Endothelial cell (in vitro differentiated cells): ENCODE results near the gene GRB7. TPM values are rescaled to one million over a fixed set of nuclear protein-coding genes. Genes with fewer than 3 reads are reported as not detected.

Source experiments
- DNase-seq: peaks from one replicate; pipeline ENCODE4 v3.0.0; 2021; ENCODE audit warnings: low spot score
- H3K27ac Mint-ChIP-seq: one replicate; pipeline ENCODE4 v1.8.0; 2021; ENCODE audit warnings: mixed read lengths, inconsistent platforms; ENCODE audit not compliant: unreplicated experiment
- H3K27me3 Mint-ChIP-seq: one replicate; pipeline ENCODE4 v1.8.0; 2021; ENCODE audit warnings: mild to moderate bottlenecking, moderate library complexity, mixed read lengths, inconsistent platforms; ENCODE audit not compliant: unreplicated experiment
- H3K36me3 Mint-ChIP-seq: one replicate; pipeline ENCODE4 v1.8.0; 2021; ENCODE audit warnings: mild to moderate bottlenecking, low read depth, mixed read lengths, inconsistent platforms; ENCODE audit not compliant: unreplicated experiment
- H3K4me1 Mint-ChIP-seq: one replicate; pipeline ENCODE4 v1.8.0; 2021; ENCODE audit warnings: mild to moderate bottlenecking, mixed read lengths, inconsistent platforms; ENCODE audit not compliant: unreplicated experiment
- H3K4me3 Mint-ChIP-seq: one replicate; pipeline ENCODE4 v1.8.0; 2021; ENCODE audit warnings: mild to moderate bottlenecking, mixed read lengths, inconsistent platforms; ENCODE audit not compliant: unreplicated experiment
- H3K9me3 Mint-ChIP-seq: one replicate; pipeline ENCODE4 v1.8.0; 2021; ENCODE audit warnings: mixed read lengths, inconsistent platforms; ENCODE audit not compliant: unreplicated experiment
- CTCF ChIP-seq: fragments of 200-600 bp; sonication (generic); IDR thresholded peaks from one replicate; pipeline ENCODE4 v1.5.0; 2021; ENCODE audit warnings: antibody characterized with exemption; ENCODE audit not compliant: unreplicated experiment
- total RNA-seq: library from RNA; stranded (reverse); fragmentation: NEBNext Ultra II Directional; extraction: Animal tissue kit (Norgen Biotek cat#: 25700); gene quantifications from one replicate; pipeline ENCODE4 v1.2.1, GENCODE V29; 2021; ENCODE audit not compliant: unreplicated experiment

GRB7 gene
- total RNA-seq, 1 donor from 2014 or later = 1.3 TPM

GRCh38 chr17:39782980-39783379 is 45.2 kb downstream of the GRB7 start:
- no peak overlapping the region for H3K4me3 Mint-ChIP-seq
- no peaks in the 10 kb centered on the region for H3K36me3 Mint-ChIP-seq
- no peaks in the 10 kb centered on the region for H3K9me3 Mint-ChIP-seq
- H3K27me3 Mint-ChIP-seq = no peaks in the 10 kb centered on the region
- H3K4me1 Mint-ChIP-seq = peaks cover 4% of the 10 kb centered on the region
- H3K27ac Mint-ChIP-seq = no peak overlapping the region
- DNase-seq = no peak
- no peak for TF ChIP-seq CTCF

- H3K27ac Mint-ChIP-seq = no peak overlapping the region
- DNase-seq = no peak
- TF ChIP-seq CTCF = no peak
- no peaks in the 10 kb centered on the region for H3K4me1 Mint-ChIP-seq
- H3K4me3 Mint-ChIP-seq = no peak overlapping the region
- no peaks in the 10 kb centered on the region for H3K27me3 Mint-ChIP-seq
- H3K9me3 Mint-ChIP-seq = no peaks in the 10 kb centered on the region
- H3K36me3 Mint-ChIP-seq = no peaks in the 10 kb centered on the region
Observed at GRCh38 chr17:39787041-39787440, 49.3 kb downstream of the GRB7 start.

- Mint-ChIP-seq H3K27ac (no peak overlapping the region), H3K4me1 (no peaks in the 10 kb centered on the region), H3K27me3 (no peaks in the 10 kb centered on the region), H3K36me3 (no peaks in the 10 kb centered on the region), H3K9me3 (no peaks in the 10 kb centered on the region), H3K4me3 (no peak overlapping the region)
- no peak for TF ChIP-seq CTCF
- no peak for DNase-seq
Observed at GRCh38 chr17:39787743-39788484, 50.2 kb downstream of the GRB7 start.

- Mint-ChIP-seq H3K4me1 (no peaks in the 10 kb centered on the region), H3K4me3 (no peak overlapping the region), H3K27me3 (no peaks in the 10 kb centered on the region), H3K9me3 (no peaks in the 10 kb centered on the region), H3K36me3 (no peaks in the 10 kb centered on the region), H3K27ac (no peak overlapping the region)
- DNase-seq = no peak
- TF ChIP-seq CTCF = no peak
Observed at GRCh38 chr17:39791111-39791992, 53.6 kb downstream of the GRB7 start.
